ENCODE data around the gene COPB1. TPM values are rescaled to one million over a fixed set of nuclear protein-coding genes. Genes with fewer than 3 reads are reported as not detected.

Gene COPB1
- total and polyA plus RNA-seq, 9 of the 15 experiments (the other 6 are each of a cell fraction or from before 2014, with no cell fraction given), result 64.7 to 188 (median 91.6) TPM

DNA sequence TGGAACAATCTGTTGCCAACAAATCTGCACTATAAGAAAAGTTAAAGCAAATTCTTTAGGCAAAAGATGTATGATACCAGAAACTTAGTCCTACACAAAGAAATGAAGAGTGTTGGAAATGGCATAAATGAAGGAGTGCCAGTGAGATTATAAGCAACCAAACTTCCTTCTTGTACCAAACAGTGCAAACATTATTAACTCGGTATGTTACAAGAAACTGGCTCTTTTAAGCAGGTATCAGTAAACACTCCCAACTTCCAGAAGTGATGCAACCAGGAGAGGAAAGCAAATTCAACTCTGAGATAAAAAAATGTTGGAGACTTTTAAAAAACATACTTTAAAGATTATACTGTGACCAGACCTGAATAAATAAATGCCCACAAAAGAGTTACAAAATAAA lies 28.5 kb downstream of the COPB1 start:
- no peaks in the 10 kb centered on the region for H3K79me2 ChIP-seq (ENCODE audit: control insufficient read depth, insufficient read depth, low read length)
- in situ Hi-C loops (cut with MboI), result no loop called here
- H3K4me3 ChIP-seq, result no peak overlapping the region
- intact Hi-C loops (cut with micrococcal nuclease), result no loop called here
- no peaks in the 10 kb centered on the region for H3K9me3 ChIP-seq (replicated peaks; ENCODE audit: control insufficient read depth, insufficient read depth, low read depth, low read length)
- peaks cover 96% of the 10 kb centered on the region for H3K36me3 ChIP-seq (ENCODE audit: control insufficient read depth, insufficient read depth, low read length)
- no TSS peak for BruUV-seq (replicated peaks)
- H3K9me1 ChIP-seq (ENCODE audit: control insufficient read depth, insufficient read depth, low read length), result no peaks in the 10 kb centered on the region
- CTCF ChIA-PET (ENCODE audit: low intra/inter-chr PET ratio), result no interaction called here
- H3K27ac ChIP-seq (ENCODE audit: extremely low read depth, low read depth, low read length), result no peak overlapping the region
- no peaks in the 10 kb centered on the region for H4K20me1 ChIP-seq (replicated peaks; ENCODE audit: control insufficient read depth, insufficient read depth, low read length)
- no peaks in the 10 kb centered on the region for H3K27me3 ChIP-seq (ENCODE audit: control insufficient read depth in 2 of 2, insufficient read depth in 2 of 2, low read length in 2 of 2)
- no peak overlapping the region for H2AFZ ChIP-seq (ENCODE audit: low read depth, low read length)
- no peaks in the 10 kb centered on the region; a peak in 1 of 5 replicates for H3K4me1 ChIP-seq (replicated peaks in 1 of 2; ENCODE audit: control insufficient read depth in 2 of 2, insufficient read depth in 2 of 2, low read length in 2 of 2)
- 63% methylated on average over 1 of the region's 1 CpG for WGBS (ENCODE audit: insufficient coverage, low coverage, missing lambda C conversion rate)
- no peak for DNase-seq (ENCODE audit: extremely low read depth in 1 of 4, low spot score in 3 of 4)
- no peak overlapping the region for H3K9ac ChIP-seq (ENCODE audit: insufficient read depth in 1 of 2, low read depth in 2 of 2, low read length in 2 of 2)
- TF ChIP-seq TEAD4 (IDR thresholded peaks at IDR 0.05; ENCODE audit: low read length) (no peak), TEAD4 (CRISPR knock-in tag; IDR thresholded peaks at IDR 0.05; ENCODE audit: borderline replicate concordance) (no peak), KAT8 (IDR thresholded peaks at IDR 0.05; ENCODE audit: low read depth) (no peak), ZNF444 (CRISPR knock-in tag; IDR thresholded peaks at IDR 0.05) (no peak), TCFL5 (CRISPR knock-in tag; conservative IDR thresholded peaks at IDR 0.05) (no peak), NR3C1 (CRISPR knock-in tag; IDR thresholded peaks at IDR 0.05) (no peak), ZC3H8 (IDR thresholded peaks at IDR 0.05) (no peak), RBBP5 (IDR thresholded peaks at IDR 0.05; ENCODE audit: borderline replicate concordance, insufficient read depth, low read length, poor library complexity, severe bottlenecking) (no peak), COPS2 (conservative IDR thresholded peaks at IDR 0.05) (no peak), MCM7 (IDR thresholded peaks at IDR 0.05) (no peak), C11orf30 (IDR thresholded peaks at IDR 0.05; ENCODE audit: low read depth) (no peak), FOXK1 (CRISPR knock-in tag; IDR thresholded peaks at IDR 0.05; ENCODE audit: borderline replicate concordance) (no peak), CBFA2T3 (IDR thresholded peaks at IDR 0.05) (no peak), NUFIP1 (IDR thresholded peaks at IDR 0.05; ENCODE audit: partially characterized antibody) (no peak), CREB1 (IDR thresholded peaks at IDR 0.05) (no peak), CREB1 (CRISPR knock-in tag; IDR thresholded peaks at IDR 0.05) (no peak), ZNF280B (CRISPR knock-in tag; IDR thresholded peaks at IDR 0.05) (no peak), USF1 (CRISPR knock-in tag; IDR thresholded peaks at IDR 0.05) (no peak), ZFP36 (IDR thresholded peaks at IDR 0.05; ENCODE audit: low read depth, low read length, partially characterized antibody) (no peak), BACH1 (tag; IDR thresholded peaks at IDR 0.05) (no peak), SRF (CRISPR knock-in tag; IDR thresholded peaks at IDR 0.05) (no peak)
- no peak for ATAC-seq
- POLR2A ChIA-PET, result interaction anchor here (0.6 kb wide), 1 partner anchor 218 kb away, joined by 3 read pairs; no protein-coding TSS in a partner anchor
- H3K4me2 ChIP-seq (ENCODE audit: insufficient read depth, low read length), result no peak overlapping the region
- FAIRE-seq, result no peak

Measured in K562 (cell line).